ENCODE data around the gene PLA2G15.

GRCh38 chr16:68242085-68242484 lies 3.1 kb upstream of the PLA2G15 start:
- no peak for TF ChIP-seq CTCF (conservative IDR thresholded peaks at IDR 0.05 in 1 of 2, IDR thresholded peaks at IDR 0.05 in 1 of 2; ENCODE audit: extremely low read depth in 1 of 2, insufficient read depth in 1 of 2, low read depth in 1 of 2, low read length in 2 of 2)
- TF ChIP-seq EZH2 (IDR thresholded peaks at IDR 0.05; ENCODE audit: borderline replicate concordance, low read length): no peak

Data from mammary epithelial cell (primary cell).